Measurements from ENCODE around the gene MCU.
"Not testable (repeated sequence)": the region's sequence is repeated elsewhere in the genome, so short reads cannot be mapped to it uniquely, and the experiment has no call there.

The MCU gene

DNA sequence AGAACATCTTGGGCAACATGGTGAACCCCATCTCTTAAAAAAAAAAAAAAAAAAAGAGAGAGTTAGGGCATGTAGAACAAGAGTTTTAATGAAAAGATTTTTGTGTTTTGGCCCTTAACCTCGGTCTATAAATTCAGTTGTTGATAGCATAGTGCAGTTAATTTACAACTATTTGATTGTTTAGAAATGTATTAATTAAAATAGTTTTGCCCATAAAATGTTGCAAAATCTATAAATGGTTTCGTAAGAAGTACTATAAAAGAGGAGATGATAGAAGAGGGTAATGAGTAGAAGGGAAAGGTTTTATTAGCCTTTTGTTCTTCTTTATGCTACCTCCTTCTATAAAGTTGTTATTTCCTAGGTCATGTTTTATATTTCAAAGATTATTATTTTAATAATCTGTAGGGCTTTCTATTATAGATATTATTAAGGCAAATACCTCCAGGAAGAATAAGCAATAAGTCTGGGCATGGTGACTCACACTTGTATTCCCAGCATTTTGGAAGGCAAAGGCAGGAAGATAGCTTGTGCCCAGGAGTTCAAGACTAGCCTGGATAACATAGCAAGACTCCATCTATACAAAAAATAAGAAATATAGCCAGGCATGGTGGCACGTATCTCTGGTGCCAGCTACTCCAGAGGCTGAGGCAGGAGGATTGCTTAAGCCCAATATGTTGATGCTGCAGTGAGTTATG lies 73.3 kb downstream of the MCU start:
- no peak for DNase-seq

DNA sequence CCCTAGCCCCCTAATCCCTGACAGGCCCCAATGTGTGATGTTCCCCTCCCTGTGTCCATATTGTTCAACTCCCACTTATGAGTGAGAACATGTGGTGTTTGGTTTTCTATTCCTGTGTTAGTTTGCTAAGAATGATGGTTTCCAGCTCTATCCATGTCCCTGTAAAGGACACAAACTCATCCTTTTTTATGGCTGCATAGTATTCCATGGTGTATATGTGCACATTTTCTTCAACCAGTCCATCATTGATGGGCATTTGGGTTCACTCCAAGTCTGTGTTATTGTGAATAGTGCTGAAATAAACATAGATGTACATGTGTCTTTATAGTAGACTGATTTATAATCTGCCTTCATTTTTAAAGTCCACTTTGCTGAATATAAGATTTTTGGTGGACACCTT lies 79.3 kb downstream of the MCU start:
- DNase-seq: not testable (repeated sequence)

DNA sequence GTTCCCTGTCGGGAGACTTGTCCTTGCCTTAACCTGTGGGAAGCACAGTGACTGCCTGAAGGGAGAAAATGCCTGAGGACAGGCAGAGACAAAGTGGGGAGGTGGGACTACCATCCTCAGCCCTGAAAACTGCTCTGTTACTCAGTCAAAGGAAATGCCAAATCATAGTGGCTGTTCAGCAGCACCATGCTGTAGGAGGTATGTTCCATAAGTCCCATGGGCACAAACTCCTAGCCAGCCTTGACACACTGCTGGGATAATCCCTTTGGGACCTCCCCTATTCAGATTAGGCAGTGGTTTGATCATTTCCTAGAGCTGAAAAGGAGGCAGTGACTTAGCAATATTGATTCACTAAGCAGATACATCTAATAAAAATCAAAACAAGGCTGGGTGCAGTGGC lies 80.1 kb downstream of the MCU start:
- DNase-seq: no peak

DNA sequence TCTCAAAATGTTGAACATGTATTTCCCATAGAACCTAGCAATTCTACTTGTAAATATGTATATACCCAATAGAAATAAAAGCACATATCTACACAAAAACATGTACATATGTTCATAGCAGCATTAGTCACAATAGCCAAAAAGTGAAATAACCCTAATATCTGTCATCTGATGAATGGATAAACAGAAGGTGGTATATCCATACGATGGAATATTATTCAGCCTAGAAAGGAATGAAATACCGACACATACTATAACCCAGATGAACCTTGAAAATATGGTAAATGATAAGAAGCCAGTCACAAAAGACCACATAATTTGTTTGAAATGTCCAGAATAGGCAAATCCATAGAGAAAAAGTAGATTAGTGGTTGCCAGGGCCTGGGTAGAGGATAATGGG lies 87.9 kb downstream of the MCU start:
- no peak for DNase-seq

DNA sequence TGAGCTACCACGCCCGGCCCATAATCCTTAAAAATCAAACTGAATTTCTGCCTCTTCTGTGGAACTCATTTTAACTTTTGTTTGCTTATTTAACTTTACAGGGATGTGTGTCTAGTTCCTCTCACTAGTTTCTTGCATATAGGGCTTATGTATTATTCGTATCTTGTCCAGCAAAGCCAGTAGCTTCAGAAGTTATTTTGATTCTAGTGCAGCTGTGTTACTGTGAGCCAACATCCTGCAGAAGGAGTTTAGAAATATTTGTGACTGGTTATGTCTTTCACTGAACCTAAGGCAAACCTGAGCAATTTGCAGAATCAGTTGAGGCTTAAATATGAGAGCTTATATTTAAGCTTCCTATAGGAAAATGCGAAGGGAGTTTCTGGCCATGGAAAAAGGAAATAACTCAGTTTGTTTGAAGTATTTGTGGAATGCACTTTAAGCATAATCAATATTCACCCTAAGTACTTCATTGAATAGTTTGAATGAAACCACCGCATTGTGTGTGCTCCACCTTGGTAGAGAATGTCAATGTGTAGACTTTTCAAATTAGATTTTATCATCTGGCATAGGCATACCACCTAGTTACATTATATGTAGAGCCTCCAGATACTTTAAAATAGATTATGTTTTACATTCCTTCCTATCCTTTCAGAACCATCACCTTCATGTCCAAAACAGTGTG lies 90.8 kb downstream of the MCU start:
- no peak for DNase-seq

DNA sequence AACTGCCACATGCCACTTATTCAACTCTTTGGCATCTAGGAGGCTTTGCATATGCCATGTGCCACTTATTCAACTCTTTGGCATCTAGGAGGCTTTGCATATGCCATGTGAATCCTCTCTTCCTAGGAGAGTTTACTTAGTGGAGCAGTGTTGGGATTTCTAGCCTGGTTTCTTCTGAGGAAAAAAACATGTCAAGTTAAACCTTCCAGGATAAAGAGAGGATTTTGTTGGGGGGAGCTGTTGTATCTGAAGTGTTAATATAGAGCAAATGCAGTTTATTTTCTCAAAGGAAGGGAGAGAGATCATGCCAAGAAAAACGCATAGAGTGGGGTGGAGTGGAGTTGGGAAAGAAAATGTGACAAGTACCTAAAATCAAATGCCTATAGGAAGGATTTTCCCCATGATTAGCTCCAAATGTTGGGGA lies 91.5 kb downstream of the MCU start:
- no peak for DNase-seq

DNA sequence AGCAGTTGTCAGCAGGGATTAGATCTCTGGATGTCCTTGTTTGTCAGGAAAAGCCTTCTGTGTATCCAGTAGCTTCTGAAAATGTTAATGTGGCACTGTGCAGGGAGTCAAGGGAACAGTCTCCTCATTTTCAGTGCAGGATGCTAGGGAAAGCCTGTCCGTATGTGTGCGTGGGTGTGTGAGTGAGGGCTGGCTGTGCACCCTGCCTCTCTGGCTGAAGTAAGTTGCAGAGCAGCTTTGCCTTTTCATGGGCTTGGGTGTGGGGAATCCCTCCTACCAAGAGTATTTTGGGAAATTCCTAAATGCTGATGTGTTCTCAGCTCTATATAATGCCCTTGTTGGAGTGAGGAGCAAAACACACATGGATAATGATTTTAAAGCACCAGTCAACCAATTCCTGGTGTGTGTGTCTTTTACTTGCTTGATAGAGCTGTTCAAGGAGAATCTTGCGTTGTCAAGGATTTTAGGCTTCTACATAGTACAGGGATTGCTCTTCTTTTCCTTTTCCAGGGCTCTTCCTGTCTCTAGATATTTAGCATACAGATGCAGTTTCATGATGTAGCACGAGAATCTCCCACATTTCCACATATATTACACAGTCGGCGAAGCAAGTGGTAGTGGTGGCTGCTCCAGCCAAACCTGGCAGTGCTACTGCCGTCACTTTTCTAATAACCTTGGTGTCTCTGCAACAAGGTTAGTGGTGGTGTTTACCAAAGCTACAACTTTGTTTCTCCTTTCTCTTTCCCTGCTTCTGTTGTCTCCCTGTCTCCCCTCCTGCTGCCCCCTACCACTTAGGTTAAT lies 92.8 kb downstream of the MCU start:
- no peak for DNase-seq

DNA sequence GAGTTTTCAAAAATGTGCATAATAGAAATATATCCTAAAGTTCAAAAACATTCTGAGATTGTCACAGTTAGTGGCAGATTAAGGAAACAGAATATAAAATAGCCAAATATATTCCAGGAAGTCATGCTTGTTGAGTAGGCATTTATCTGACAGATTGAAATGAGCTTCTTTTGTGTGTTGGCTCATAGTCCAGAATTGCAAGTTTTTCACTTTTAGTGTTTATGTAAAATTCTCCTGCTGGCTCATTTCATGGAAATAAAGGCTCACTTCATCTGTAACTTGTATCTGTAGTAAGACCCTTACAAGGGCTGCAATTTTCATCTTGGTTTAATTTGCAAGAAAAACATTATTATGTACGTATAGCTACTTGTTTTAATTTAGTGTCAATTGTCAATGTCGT lies 93.5 kb downstream of the MCU start:
- no peak for DNase-seq

DNA sequence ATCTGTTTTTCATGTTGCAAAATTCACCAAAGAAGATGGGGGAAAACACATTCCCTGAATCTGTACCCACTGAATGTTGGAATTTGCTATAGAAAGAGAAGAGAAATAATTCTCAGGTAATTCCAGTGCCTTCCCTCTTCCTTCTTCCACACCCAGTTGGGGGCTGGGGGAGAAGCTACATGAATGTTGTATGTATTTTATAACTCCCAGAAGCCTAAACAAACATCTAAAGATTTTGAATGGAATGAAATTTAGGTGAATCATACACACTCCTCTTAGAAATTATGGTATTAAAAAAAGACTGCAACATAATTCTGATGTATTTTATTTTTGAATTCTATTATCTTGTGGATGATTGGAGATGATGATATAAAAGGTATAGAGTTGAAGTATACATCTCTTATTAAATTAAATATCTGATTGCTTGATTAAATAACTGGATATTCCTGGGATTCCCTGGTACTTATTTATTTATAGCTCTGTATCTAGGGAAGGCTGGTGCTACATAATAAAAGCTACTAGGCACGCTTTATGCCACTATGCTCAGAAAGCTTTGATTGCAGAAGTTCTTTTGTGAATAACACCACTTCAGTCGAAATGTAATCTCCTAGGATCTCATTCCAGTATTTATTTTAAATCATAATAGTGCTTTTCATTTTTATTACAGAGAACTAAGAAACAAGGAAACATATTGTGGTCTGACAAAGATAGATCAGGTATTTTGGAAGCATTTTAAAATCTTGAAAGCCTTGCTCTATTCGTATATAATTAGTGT lies 98.5 kb downstream of the MCU start:
- no peak for DNase-seq

DNA sequence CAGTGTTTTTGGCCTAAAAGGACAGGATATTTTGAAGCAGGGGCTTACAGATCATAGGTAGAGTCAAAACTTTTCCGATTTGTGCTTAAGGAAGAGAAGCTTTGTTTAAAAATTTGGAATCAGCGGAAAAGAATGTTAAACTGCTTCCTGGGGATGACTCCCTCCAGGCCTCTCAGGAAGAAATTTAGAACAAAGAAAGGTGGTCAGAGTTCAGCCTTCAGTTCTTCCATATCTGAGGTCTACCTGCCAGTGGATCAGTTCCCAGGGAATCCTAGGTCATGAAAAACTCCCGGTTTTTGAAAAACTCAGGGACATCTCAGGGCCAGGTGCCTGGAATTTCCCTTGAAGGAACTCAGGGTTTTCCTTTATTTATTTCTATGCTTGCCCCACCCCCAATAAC lies 100.3 kb downstream of the MCU start:
- DNase-seq: no peak

DNA sequence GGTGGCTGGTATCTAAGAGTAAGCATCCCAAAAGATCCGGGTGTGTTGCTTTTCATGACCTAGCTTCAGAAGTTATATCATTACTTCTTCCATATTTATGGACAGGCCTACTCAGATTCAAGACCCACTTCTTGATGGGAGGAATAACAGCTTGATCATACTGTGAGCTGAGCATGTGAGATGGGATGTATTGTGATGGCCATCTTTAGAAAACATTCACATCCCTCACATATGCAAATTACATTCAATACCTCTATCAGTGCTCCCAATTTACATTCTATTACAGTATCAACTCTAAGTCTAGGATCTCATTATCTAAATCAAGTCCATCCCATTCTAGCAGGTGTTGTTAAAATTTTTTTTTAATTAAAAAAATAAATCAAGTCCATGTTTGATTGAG lies 101.8 kb downstream of the MCU start:
- no peak for DNase-seq

DNA sequence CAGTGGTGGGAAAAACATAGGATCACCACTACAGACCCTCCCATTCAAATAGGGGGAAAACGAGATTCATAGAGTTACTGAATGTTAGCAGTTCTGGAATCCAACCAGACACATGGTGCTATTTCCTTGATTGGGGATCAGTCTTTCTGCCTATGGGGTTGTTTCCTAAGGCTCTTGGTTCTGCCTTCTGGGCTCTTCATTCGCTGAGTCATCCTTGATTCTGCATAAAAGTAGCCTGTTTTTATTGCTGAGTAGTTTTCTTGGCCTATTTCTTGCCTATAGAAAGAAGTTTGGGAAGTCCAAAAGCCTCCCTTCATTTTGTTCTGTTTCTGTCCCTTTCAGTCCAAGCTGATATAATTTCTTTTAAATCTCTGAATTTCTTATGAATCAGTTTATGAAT lies 102.3 kb downstream of the MCU start:
- no peak for DNase-seq

DNA sequence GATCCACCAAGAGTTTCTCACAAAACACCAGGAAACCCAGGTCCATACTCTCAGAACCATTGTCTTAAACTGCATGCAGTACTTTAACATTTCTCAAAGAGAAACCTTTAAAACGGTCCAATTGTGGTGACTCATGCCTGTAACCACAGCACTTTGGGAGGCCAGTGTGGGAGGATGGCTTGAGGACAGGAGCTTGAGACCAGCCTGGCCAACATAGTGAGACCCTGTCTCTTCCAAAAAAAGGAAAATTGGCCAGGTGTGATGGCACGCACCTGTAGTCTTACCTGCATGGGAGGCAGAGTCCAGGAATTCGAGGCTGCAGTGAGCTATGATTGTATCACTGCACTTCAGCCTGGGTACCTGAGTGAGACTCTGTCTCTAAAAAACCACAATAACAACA lies 104.1 kb downstream of the MCU start:
- DNase-seq: peak; percentile 6

DNA sequence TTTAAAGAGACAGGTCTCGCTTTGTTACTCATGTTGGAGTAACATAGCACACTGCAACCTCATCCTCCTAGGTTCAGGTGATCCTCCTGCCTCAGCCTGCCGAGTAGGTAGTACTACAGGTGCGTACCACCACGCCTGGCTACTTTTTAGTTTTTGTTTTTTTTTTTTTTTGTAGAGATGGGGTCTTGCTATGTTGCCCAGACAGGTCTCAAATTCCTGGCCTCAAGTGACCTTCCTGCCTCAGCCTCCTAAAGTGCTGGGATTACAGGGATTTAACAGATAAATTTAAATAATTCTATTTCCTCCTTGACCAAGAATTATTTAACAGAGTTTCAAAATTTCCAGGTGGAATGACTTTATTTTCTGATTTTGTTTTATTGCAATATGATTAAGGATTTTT lies 104.6 kb downstream of the MCU start:
- no peak for DNase-seq

DNA sequence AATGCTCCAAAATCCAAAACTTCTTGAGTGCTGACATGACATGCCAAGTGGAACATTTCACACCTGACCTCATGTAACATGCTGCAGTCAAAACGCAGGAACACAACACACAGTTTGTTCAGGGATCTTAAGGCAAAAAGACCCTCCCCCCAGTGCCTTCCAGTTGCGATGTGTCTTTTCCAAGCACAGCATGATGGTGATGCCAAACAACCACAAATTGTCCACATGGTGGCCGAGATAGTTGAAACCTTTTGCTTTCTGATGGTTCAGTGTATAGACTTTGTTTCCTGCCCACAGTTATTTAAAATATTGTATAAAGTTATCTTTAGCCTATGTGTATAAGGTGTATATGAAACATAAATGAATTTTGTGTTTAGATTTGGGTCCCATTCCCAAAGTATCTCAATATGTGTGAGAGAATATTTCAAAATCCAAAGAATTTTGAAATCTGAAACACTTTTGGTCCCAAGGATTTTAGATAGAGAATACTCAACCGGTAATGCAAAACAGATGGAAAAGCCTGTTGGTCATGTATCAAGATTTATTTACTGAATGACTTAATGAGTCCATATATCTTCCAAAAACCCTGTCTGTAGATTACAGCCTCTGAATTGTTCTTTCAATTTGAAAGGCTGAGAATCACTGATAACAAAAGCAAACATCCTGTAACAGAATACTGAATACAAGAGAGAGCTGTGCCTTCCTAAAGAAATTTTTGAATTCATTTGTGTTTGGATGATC lies 108.2 kb downstream of the MCU start:
- DNase-seq: no peak

DNA sequence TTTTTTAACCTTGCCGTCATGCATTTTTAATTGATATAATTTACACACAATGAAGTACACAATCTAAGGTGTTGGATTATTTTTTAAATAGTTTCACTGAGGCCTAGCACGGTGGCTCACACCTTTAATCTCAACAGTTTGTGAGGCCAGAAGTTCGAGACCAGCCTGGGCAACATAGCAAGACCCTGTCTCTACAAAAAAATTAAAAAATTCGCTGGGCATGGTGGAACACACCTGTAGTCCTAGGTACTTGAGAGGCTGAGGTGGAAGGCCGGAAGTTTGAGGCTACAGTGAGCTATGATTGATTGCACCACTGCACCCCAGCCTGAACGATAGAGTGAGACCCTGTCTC lies 108.8 kb downstream of the MCU start:
- DNase-seq: no peak

DNA sequence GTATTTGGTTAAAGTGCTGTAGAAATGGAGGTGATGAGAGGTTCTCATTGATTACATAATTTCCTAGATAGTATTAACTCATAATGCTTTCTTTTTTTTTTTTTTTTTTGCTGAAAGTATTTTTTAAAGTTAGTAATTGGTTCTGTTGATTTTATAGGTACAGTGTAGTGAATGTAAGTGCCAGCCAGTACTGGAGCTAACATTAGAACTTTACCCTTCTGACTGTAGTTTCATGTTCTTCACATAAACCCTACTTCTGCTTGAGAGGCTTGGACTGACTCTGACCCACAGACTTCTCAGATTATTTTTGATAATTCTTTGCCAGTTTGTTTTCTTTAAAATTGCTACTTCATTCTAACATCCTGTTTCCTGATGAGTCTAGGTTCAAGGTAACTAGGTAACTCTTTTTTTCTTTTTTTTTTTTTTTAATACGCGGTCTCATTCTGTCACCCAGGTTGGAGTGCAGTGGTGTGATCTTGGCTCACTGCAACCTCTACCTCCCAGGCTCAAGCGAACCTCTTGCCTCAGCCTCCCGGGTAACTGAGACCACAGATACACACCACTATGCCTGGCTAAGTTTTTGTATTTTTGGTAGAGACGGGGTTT lies 109.4 kb downstream of the MCU start:
- DNase-seq: no peak

DNA sequence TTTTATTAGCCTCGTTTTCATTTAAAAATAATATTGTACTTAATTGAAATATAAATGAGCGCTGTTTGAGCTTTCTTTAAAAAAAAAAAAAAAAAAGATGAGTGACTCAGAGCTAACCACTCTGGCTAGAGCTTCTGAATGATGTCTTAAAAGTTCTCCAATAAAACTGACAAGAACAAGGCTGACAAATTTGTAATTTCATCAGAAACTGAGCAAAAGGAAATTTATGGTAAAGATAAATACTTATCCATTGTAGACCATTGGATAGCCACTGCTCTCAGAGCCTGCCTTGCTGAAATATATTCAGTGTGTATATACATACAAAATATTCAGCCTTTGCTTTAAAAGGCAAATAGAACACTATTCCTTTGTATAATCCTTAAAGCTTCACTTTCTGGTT lies 110.4 kb downstream of the MCU start:
- DNase-seq: no peak

DNA sequence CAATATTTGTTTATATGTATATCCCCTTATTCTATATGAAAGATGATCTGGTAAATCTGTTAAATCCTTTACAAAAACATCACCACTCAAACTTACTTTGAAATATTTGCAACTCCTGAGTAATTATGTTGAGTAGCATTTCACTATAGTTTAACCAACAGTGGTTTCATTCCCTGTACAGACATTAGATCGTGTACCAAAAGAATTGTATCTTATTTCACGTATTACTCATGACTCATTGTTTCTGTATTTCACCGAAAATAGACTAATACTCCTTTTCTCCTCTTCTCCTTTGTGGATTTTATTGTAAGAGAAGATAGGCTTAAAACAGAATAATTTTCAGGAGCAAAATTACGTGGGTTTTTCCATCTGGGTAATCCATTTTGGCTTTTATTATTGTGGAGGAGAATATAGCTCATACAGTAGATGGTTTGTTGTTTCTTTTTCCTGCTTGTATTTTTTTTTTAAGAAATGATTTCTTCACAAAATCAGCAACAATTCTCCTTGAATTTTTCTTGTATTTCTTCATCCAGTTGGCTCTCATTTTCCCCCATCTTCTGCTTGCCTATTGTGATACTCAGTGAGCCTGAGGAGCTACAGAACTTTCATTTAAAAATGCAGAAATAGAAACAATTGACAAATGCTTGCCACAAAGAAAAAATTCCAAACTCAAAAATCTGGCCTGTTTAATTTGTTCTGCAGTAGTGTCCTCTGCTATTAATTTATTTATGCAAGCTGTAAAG lies 111.0 kb downstream of the MCU start:
- peak; percentile 16 for DNase-seq

DNA sequence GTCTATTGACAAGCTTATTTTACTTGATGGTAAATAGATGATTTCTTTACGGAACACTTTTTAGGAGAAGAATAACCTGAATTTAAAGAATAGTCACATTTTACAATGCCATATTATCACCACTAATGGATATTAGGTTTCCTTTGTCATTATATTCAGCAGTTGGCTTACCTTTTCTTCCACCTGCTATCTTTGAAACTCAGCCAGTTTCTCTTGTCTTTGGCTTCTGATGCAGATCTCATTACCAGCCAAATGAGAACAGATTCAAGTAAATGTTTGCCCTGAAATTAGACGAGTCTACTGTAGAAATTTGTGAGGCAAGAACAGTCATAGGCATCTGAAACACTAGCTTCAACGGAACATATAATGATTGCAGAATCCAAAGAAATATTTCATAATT lies 116.1 kb downstream of the MCU start:
- DNase-seq: no peak

DNA sequence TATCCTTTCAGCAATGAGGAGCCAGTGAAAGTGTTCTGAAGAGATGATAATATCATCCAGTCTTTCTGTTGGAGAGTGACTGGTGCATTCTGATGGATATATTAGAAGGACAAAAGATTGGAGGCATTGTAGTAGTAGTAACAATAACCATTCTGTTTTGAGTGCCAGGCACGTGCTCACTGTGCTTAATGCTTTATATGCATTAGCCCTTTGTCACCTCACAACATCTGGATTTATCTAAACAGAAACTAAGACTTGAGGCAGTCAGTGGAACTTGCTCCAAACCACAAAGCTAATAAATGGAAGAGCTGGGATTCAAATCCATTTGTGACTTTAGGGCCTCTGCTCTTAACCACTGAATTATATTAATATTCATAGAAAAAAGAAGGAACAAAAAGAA lies 117.1 kb downstream of the MCU start:
- no peak for DNase-seq

DNA sequence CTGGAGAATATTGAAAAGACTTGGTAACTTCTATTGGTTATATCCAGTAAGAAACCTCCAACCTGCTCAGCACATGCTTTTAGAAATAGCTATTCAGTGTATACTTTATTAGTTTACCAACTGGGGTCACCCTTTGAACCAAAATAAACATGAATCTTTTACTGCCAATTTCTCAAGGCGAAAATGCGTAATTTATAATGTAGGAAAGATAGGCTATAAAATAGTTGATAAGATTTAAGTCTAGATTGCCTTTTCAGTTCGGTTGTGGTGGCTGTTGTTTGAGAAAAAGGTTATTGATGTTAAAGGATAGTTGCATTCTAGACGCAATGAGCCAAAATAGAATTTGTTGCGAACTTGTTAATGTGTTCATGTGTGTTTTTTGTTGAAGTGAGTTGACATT lies 119.0 kb downstream of the MCU start:
- DNase-seq: no peak
